C4-2B (cell line): Measurements from ENCODE around the gene IRF2BP2.

Source experiments
- H3K27ac ChIP-seq: fragments of 450-650 bp; 2 replicates; pipeline ENCODE4 v1.5.1; 2017
- ZFX ChIP-seq: fragments of 450-650 bp; IDR thresholded peaks from 2 replicates; pipeline ENCODE4 v1.6.1; 2017
- TF ChIP-seq, protein P1 (sequence below): fragments of 450-650 bp; conservative IDR thresholded peaks from 2 replicates; pipeline ENCODE4 v1.5.1; 2017; ENCODE audit warnings: mild to moderate bottlenecking

Gene IRF2BP2

DNA sequence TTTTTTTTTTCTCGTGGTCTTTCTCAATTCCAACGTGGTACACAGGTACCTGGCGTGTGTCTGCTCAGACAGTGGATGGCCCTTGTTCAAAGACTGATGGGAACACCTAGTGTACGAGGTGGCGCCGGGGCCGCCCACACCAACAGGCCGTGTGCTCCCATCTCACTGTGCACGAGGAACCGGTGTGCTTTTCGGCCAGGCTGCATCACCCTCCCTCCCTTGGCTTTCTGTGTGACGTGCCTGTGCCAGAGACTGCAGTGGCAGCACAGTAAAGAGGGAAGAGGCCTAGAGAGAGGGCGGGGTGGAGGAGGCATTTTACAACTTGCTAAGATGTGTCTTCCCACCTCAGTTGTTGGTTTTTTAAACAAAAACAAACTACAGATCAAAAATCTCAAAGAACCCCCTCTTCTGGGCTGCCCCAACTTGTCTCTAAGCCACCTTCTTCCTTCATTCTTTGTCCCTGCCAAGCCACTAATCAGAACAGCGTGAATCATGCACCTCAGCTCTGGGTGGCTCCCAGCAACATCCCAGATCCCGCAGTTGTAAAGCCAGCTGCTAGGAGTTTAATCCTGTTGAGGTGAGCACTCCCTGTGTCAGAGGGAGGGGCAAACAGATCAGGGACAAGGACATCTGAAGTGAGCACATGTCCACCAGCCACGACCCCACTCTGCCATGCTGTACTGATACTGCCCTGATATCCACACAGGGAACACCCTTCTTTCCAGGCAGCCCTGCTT, 20.7 kb downstream of the IRF2BP2 start:
- TF ChIP-seq ZFX = no peak
- TF ChIP-seq, protein P1, sequence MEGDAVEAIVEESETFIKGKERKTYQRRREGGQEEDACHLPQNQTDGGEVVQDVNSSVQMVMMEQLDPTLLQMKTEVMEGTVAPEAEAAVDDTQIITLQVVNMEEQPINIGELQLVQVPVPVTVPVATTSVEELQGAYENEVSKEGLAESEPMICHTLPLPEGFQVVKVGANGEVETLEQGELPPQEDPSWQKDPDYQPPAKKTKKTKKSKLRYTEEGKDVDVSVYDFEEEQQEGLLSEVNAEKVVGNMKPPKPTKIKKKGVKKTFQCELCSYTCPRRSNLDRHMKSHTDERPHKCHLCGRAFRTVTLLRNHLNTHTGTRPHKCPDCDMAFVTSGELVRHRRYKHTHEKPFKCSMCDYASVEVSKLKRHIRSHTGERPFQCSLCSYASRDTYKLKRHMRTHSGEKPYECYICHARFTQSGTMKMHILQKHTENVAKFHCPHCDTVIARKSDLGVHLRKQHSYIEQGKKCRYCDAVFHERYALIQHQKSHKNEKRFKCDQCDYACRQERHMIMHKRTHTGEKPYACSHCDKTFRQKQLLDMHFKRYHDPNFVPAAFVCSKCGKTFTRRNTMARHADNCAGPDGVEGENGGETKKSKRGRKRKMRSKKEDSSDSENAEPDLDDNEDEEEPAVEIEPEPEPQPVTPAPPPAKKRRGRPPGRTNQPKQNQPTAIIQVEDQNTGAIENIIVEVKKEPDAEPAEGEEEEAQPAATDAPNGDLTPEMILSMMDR = no peak
- H3K27ac ChIP-seq = no peak overlapping the region

DNA sequence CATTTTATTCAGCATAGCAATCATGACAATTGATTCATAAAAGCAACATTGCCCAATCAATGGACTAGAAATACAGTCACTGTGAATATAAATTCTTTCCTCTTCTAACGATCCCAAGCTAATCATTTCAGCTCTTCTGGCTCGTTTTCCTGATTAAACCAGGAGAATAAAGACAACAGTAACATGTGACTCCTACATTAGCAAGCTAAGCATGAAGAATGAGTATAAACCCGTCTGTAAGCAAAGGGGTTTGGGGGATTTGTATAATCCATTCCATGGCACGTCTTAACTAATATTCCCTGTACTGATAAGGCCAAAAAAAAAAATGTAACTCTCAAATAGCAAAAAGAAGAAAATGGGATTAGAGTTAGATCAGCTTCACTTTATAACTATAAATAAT, 21.6 kb downstream of the IRF2BP2 start:
- H3K27ac ChIP-seq = no peak overlapping the region
- no peak for TF ChIP-seq ZFX
- TF ChIP-seq, protein P1 = no peak

DNA sequence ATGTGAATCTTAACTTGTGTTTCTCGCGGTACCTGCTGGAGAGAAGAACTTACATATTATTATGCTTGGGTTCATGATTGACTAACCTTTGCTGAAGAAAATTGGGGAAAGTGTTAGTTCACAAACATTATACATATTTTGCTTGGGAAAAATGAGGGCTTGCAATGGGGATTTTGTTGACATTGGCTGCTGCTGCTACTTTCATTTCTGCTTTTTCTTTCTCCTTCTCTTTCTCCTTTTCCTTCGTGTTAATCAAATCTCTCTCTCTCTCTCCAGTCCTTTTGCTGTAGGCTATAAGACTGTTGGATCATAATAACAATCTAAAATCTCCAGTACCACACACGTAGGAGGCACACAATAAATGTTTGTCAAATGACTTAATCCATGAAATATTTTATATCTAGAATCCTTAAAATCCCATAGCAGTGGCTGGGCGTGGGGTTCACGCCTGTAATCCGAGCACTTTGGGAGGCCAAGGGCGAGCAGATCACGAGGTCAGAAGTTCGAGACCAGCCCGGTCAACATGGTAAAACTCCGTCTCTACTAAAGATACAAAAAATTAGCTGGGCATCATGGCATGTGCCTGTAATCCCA, 23.0 kb downstream of the IRF2BP2 start:
- no peak overlapping the region for H3K27ac ChIP-seq
- TF ChIP-seq, protein P1 = no peak
- TF ChIP-seq ZFX = no peak

DNA sequence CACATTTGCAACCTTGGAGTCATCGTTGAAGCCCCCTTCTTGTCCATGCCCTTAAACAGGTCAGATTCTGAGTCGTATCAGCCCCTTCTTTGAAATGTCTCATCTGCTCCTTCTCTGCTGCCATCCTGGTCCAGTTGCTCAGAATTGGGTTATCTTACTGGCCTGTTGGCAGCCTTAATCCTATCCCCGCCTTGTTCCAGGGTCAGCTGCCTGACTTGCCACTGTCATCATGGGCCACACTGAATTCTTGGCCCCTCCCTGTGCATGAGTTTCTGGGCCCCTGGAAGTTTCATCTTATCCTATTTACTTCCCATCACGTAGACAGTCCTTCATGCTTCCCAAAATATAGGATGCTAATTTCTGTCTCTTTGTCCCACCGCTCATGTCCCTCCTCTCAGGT, 23.7 kb downstream of the IRF2BP2 start:
- TF ChIP-seq, protein P1 = no peak
- no peak for TF ChIP-seq ZFX
- no peak overlapping the region for H3K27ac ChIP-seq

DNA sequence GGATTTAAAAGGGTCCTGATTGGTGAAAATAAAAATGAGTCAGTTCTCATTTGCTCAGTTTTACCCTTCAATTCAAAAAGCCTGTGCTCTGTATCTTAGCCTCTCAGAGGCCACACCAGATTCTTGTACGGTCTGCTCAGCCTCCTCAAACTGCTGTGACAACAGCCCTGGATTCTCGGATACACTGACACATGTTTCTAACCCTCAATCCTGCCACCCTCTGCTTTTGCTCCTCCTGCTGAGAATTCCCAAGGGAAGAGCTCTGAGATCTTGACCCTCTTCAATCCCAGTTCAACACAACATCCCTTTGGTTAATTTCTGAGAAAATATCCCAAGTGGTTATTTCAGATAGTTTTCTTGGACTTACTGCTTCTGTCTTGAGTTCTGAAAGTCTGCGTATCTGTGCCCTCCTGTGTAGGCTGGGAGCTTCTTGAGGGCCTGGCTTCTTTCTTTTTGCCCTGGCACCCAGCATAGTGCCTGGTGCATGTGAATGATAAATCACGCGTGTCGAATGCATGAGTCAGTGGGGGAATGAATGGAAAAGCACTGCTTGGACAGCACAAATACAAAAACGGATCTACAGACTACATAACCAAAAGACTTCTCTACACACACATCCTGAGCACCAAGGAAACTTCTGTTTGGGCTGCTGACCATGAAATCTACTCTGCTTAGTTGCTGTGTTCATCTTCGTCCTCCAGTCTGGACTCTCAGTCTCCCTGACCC, 24.5 kb downstream of the IRF2BP2 start:
- no peak overlapping the region for H3K27ac ChIP-seq
- no peak for TF ChIP-seq ZFX
- TF ChIP-seq, protein P1 = no peak

DNA sequence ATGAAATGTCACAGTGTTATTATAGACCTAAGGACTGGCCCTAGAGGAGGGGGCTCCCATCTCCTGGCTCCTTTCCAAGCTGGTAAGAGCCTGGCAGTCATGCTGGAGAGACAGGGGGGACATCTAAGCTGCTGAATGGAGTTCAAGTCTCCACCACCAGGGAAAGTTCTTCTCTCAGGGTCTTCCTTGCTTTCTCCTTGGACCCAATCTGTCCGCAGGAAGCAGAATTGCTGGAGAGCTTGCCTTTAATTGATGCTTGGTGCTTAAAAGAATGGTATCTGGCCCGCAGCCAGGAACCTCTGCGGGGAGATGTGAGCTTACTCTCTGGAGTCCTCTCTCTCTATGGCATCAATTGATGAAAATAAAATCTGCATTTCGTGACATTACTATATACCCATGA, 25.1 kb downstream of the IRF2BP2 start:
- no peak overlapping the region for H3K27ac ChIP-seq
- TF ChIP-seq, protein P1 = no peak
- no peak for TF ChIP-seq ZFX

DNA sequence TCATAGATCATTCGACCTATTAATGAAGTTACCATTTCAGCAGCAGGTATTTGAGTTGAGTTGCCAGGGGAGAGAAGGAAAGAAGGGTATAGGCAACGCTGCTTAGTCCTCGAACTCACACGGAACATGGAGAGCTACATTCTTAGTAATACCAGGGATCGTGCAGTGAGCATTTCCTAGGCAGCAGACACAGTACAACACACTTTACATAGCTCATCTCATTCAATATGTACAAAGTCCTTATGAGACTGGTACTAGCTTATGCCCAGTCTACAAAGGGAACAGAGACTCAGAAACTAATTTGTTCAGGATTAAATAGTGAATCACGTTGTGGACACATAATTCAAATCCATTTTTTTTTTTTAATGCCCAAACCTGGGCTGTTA, 25.6 kb downstream of the IRF2BP2 start:
- TF ChIP-seq, protein P1 = no peak
- TF ChIP-seq ZFX = no peak

More for the DNA sequence above, 25.6 kb downstream of the IRF2BP2 start:
- H3K27ac ChIP-seq = no peak overlapping the region
